CD4-positive, alpha-beta T cell treated with Interleukin-17A for 4 hours (primary cell): Measurements from ENCODE around the gene SRMS.
A peak's percentile ranks its signal among the peaks of the same experiment; 100 is the strongest.

Experiments used
- DNase-seq: peaks from one replicate; pipeline ENCODE4 v3.0.0-alpha.2; 2020; ENCODE audit warnings: mixed read lengths

The SRMS gene

DNA sequence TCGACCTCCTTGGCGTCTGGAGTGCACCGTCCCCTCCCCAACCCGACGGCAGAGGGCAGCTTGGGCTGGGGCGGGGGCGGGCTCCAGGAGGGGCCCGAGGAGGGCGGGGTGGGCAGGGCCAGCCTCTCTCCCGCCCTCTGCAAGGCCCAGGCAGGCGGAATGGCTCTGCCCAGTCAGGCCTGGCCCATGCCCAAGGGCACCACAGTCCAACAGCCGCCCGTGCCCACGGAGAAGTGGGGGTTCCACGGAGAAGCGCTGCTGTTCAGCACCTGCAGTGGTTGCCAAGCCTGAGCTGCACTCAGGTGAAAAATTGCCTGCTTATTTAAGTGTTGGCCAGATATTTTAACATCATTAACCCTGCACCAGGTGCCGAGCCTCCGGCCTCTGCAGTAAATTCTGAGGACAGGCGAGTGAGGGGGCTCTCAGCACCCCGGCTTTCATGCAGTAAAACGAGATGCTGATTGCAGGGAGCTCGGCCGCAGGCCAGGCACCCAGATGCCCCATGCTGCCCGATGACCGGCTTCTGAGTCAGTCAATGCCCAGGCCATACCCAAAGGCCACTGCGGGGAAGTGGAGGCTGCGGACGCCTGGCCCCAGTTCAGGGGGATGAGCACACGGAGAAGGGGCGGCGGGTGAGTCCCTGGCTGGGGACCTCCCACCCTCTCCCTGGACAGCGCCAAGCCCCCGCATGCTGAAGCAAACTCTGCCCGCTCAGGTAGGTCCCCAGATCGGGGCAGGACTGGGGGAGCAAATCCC, at the start of gene SRMS:
Gene SRMS (minus strand): TSS at position 25 of the 756 bp plus-strand sequence. CDS start 286 bp downstream, outside the sequence.
- no peak for DNase-seq

DNA sequence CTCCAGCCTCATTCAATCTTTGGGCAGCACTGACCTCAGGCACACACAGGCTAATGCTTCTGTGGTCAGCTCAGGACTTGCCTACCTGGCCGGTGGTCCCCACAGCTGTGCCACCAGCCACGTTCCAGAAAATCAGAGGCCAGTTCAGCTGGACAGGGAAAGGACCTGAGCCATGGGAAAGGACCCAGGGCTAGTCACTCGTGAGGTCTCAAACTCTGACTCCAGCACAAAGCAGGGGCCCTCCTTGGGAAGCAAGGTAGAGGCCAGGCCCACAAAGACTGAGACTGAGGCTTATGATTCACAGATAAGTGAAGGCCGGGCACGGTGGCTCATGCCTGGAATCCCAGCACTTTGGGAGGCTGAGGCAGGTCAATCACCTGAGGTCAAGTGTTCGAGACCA, 48.9 kb upstream of the SRMS start:
- no peak for DNase-seq

- no peak for DNase-seq
Measured at GRCh38 chr20:63595416-63596127, 48.0 kb upstream of the SRMS start.

- DNase-seq, result no peak
Measured at GRCh38 chr20:63594043-63594561, 46.6 kb upstream of the SRMS start.

DNA sequence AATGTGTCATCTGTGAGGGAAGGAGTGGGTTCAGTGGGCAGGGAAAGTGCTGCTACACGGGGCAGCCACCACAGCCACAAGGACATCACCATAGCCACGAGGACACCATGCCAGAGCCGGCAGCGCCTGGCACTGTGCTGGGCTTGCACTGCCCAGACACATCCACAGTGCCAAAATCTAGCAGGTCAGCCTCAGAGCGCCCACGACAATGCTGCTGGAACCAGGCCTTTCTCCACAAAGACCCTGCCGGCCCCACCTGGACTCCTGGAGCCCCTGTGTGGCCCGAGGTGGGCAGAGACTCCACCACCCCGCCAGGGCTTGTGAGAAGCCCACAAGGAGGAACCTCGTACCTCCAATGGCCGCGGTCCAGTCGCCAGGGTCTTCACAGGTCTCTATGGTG, 45.1 kb upstream of the SRMS start:
- DNase-seq, result no peak

DNA sequence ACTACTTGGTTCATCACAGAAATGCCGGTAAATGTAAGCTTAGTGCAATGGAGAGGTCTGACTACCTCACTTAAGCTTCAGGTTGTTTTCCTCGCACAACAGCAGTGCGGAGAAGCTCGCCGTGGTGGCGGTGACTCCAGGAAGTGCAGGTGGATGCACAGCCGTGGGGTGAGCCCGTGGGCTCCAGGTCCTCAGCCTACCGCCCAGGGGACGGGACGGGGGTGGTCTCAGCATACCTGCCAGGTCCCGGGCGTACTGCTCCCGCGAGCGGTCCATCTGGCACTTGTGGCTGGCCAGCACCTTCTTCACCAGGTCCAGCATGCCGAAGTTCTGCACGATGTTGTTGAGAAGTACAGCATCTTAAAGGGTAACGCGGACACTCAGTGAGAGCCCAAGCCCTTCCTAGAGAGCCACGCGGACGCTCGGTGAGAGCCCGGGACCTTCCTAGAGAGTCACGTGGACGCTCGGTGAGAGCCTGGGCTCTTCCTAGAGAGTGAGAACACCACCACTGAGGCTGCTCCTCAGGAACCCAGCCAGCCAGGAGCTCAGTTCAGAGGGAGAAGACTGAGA, 44.3 kb upstream of the SRMS start:
- no peak for DNase-seq

GRCh38 chr20:63591147-63591533, 43.6 kb upstream of the SRMS start:
- no peak for DNase-seq

GRCh38 chr20:63590218-63591146, 42.9 kb upstream of the SRMS start:
- no peak for DNase-seq

DNA sequence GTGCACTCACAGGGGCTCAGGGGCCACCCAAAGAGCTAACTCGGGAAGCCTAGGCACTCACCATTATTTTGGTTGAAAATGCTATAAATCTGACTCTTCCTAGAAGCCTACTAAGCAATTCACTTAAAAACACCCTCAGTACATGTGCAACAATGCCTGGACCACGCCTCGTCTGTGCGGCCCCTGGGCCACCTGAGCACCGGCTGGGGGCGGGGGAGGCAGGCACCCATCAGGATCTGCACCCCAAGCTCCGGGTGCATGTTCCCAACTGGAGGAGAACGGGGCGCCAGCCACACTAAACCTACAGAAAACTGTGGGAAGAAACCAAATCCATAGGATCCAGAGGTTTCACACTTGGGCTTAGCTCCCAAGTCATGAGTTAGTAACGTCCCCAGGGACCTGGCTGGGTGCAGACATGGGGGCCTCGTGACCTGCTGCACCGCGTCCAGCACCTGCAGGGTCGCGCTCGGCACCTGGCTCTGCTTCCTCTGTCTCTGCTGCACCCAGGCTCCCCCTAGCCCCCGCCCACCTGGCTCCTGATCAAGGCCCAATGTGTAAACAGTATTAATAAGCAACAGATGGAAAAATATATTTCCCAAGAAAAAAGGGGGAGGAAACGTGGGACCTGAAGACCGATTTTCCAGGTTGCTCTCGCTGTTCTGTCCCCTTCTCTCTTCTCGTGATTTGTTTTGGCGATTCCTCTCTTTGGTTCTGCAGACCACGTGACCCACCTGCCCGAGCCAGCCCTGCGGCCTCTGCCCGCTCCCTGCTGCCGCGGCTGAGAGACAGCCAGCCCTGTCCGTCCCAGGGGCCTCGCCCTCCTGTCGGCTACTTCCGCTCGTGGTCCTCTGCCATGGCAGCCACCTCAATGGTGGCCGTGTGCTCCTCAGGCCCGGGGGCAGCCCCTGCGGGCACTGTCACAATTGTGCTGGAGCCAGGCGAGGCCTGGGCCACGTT, 42.0 kb upstream of the SRMS start:
- DNase-seq, result no peak

DNA sequence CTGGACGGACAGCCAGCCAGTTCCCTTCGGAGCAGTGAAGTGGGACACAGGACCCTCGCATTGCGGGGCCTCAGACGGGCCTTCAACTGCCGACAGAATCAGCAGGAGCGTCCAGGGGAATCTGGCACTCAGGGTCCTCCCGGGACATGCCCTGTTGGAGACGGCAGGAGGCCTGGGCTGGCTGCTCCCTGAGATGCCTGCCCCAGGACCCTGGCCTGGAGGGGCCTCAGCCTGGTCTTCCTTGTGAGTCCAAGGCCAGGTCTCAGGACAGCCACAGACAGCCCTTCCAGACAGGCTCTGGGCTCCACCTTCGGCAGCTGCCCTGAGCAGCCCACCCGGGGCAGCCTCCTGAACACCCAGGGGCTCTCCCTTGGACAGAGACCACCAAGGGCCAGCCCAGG, 41.1 kb upstream of the SRMS start:
- no peak for DNase-seq

DNA sequence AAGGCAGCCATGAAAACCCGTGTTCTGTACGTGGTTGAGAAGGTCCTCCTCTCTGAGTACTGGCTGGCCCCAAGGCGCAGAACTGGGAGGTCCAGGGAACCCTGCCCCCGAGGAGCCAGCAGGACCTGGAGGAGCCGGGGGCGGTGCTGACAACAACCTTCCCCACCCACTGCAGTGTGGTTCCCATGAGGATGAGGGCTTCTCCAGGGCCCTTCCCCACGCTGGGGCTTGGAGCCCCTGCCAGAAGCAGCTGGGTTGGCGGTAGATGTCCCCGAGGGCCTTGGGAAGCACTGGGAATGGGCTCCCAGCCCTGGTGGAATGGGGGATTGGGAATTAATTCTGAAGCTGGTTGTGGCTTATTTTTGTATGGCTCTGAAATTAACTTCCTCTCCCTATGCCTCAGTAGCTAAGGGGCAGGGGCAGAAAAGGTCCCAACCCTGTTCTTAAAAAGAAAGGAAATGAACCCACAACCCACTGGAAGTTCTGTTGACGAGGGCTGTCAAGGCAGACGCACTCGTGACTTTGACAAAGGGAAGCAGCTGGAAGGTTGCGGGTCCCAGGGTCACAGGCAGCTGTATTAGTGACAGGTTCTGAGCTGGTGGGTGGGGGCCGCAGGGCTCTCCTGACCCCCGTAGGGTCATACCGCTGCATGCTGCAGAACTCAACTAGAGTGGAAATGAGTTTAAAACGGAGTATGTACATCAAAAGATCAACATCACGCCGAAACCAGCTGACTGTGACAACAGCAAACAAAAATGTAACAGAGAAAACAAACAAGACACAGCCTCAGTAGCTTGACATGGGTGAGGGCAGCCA, 40.4 kb upstream of the SRMS start:
- peak; percentile 27 for DNase-seq

DNA sequence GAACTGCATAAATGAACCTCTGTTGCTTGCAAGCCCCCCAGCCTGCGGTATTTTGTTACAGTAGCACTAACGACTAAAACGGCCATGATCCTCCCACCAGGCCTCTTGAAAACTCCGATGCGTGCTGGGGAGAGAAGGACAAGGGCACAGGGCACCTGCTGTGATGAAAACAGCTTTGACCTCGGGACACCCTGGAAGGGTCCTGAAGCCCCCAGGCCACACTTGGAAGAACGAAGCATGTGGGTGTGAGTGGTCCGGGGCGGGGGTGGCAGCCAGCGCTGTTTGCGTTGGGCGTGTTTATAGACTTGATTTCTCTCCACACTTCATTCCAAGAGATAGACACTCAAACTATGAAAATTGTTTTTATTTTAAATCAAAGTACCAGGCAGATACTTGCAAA, 39.7 kb upstream of the SRMS start:
- no peak for DNase-seq

- no peak for DNase-seq
Measured at GRCh38 chr20:63586797-63587196, 39.2 kb upstream of the SRMS start.

DNA sequence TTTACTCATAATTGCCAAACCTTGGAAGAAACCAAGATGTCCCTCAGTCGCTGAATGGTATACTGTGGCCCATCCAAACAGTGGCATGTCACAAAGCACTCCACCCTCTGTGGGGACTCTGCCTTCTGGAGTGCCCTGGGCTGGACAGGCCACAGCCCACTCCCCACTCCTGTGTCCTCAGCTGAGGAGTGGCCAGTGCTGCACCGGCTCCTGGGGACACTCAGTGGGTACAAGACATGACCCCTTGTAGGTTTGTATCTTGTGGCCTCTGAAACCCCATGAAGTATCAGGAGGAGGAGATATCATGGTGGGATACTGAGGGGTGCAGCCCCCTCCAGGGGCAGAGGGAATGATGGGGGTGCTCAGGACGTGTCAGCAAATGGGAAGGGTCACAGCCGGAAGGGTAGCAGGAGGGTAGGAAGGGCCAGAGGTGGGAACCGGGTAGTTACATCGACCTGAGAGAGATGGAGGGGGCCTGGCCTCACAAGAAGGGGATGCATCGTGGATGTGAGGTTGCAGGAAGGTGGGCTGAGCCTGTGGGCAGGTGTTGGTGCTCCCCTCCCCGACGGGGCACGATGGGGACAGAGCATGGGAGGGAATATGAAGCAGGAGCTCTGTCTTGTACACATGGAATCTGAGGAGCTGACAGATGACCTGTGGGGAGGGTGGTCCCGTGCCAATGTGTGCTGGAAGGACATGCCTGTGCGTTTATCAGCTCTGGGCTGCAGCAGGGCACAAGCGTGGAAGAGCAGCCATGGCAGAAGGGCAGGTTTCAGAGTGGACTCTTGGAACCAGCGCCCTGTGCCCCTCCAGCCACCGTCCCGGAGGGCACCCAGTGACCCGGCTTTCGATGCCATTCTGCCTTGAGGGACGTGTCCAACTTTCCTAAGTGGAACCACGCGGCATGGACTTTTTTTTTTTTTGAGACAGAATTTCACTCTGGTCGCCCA, 38.3 kb upstream of the SRMS start:
- no peak for DNase-seq

DNA sequence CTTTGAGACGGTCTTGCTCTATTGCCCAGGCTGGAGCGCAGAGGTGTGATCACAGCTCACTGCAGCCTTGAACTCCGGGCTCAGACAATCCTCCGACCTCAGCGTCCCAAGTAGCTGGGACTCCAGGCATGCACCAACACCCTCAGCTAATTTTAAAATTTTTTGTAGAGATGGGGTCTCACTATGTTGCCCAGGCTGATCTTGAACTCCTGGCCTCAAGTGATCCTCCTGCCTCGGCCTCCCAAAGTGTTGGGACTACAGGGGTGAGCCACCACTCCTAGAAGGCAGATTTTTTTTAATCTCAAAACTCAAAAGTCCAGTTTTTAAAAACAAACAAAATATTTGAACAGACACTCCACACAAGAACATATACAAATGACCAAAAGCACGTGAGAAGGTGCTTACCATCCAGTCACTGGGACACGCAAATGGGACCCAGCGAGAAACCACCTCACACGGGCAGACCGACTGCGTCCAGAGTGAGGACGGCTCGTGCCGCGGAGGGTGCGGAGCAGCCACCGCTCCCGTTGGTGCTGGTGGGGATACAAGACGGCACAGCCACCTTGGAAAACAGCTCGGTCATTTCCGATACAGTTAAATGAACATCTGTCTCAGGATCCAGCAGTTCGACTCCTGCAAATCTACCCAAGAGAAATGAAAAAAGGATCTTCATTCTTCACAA, 35.0 kb upstream of the SRMS start:
- no peak for DNase-seq

GRCh38 chr20:63580796-63581461, 33.4 kb upstream of the SRMS start:
- peak; percentile 82 for DNase-seq

DNA sequence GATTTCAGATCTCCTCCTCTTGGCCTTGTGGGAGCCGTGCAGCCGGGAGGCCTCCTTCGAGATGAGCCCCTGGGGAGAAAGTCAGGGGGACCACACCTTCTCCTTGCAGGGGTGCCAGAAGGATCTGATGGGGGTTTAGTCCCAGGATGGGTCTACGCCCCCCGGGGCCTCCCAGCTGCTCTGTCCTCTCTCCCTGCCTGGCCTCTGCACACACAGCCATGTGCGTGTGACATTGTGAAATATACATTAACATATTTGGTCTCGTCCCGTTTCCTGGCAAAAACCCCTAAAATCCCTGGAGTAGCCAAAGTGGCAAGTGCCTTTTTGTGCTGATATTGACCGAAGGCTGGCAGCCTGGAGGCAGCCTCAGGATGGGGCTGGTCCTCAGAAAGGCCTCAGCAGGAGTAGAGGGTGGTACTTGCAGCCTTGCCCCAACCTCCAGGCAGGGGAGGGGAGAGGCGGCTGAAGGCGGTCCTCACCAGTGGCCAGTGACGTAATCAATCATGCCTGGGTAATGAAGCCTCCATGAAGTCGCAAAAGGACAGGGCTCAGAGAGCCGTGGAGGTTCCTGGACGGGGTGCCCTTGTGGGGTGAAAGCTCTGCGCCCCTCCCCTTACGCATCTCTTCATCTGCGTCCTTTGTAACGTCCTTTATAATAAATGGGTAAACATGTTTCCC, 31.6 kb upstream of the SRMS start:
- DNase-seq, result no peak
